ENCODE measurements around the gene ACYP1.

The ACYP1 gene

GRCh38 chr14:75042035-75042434 lies 21.8 kb downstream of the ACYP1 start:
- in situ Hi-C loops (cut with MboI; ENCODE audit: low sequenced_read_pairs): no loop called here

GRCh38 chr14:75041613-75042012 lies 22.2 kb downstream of the ACYP1 start:
- in situ Hi-C loops (cut with MboI; ENCODE audit: low sequenced_read_pairs): no loop called here

- in situ Hi-C loops (cut with MboI; ENCODE audit: low sequenced_read_pairs): no loop called here
These were observed 22.9 kb downstream of the ACYP1 start for GRCh38 chr14:75040959-75041358.

GRCh38 chr14:75040507-75040906 lies 23.3 kb downstream of the ACYP1 start:
- in situ Hi-C loops (cut with MboI; ENCODE audit: low sequenced_read_pairs): no loop called here

- in situ Hi-C loops (cut with MboI; ENCODE audit: low sequenced_read_pairs): no loop called here
These were observed 30.9 kb downstream of the ACYP1 start for GRCh38 chr14:75032939-75033338.

- in situ Hi-C loops (cut with MboI; ENCODE audit: low sequenced_read_pairs): no loop called here
These were observed 33.7 kb downstream of the ACYP1 start for GRCh38 chr14:75030147-75030546.

- in situ Hi-C loops (cut with MboI; ENCODE audit: low sequenced_read_pairs): no loop called here
These were observed 37.9 kb downstream of the ACYP1 start for GRCh38 chr14:75025876-75026275.

GRCh38 chr14:75025082-75025481 lies 38.7 kb downstream of the ACYP1 start:
- in situ Hi-C loops (cut with MboI; ENCODE audit: low sequenced_read_pairs): no loop called here

GRCh38 chr14:75023108-75023507 lies 40.7 kb downstream of the ACYP1 start:
- in situ Hi-C loops (cut with MboI; ENCODE audit: low sequenced_read_pairs): no loop called here

- in situ Hi-C loops (cut with MboI; ENCODE audit: low sequenced_read_pairs): no loop called here
These were observed 41.2 kb downstream of the ACYP1 start for GRCh38 chr14:75022655-75023054.

- in situ Hi-C loops (cut with MboI; ENCODE audit: low sequenced_read_pairs): no loop called here
These were observed 45.1 kb downstream of the ACYP1 start for GRCh38 chr14:75018694-75019093.

GRCh38 chr14:75016815-75017214 lies 47.0 kb downstream of the ACYP1 start:
- in situ Hi-C loops (cut with MboI; ENCODE audit: low sequenced_read_pairs): no loop called here

GRCh38 chr14:75015496-75015895 lies 48.3 kb downstream of the ACYP1 start:
- in situ Hi-C loops (cut with MboI; ENCODE audit: low sequenced_read_pairs): no loop called here

- in situ Hi-C loops (cut with MboI; ENCODE audit: low sequenced_read_pairs): no loop called here
These were observed 50.5 kb downstream of the ACYP1 start for GRCh38 chr14:75013290-75013689.

GRCh38 chr14:75011356-75011994 lies 52.3 kb downstream of the ACYP1 start:
- in situ Hi-C loops (cut with MboI; ENCODE audit: low sequenced_read_pairs): no loop called here

GRCh38 chr14:75010472-75011093 lies 53.2 kb downstream of the ACYP1 start:
- in situ Hi-C loops (cut with MboI; ENCODE audit: low sequenced_read_pairs): no loop called here

GRCh38 chr14:75009176-75009575 lies 54.6 kb downstream of the ACYP1 start:
- in situ Hi-C loops (cut with MboI; ENCODE audit: low sequenced_read_pairs): no loop called here

GRCh38 chr14:75005357-75005756 lies 58.5 kb downstream of the ACYP1 start:
- in situ Hi-C loops (cut with MboI; ENCODE audit: low sequenced_read_pairs): no loop called here

GRCh38 chr14:75003250-75004027 lies 60.4 kb downstream of the ACYP1 start:
- in situ Hi-C loops (cut with MboI; ENCODE audit: low sequenced_read_pairs): no loop called here

Data from HL-60/S4 treated with retinoic acid at 250 ng/mL for 4 days and 3 days (cell line).